Articular chondrocyte of knee joint (primary cell): ENCODE results near the gene CFL1. TPM values are rescaled to one million over a fixed set of nuclear protein-coding genes. Genes with fewer than 3 reads are reported as not detected.

Experiments
- total RNA-seq: library from RNA; depleted of rRNA; stranded (reverse); fragments of >200 nt; gene quantifications from 2 replicates; pipeline ENCODE4 v1.2.3, GENCODE V29; 2012

The CFL1 gene
- 577 and 633 TPM in 2 replicates for total RNA-seq

GRCh38 chr11:65857853-65858680, at the start of gene CFL1:
Gene CFL1 (minus strand): TSS chr11:65858180. CDS start chr11:65858099, 81 bp downstream.

DNA sequence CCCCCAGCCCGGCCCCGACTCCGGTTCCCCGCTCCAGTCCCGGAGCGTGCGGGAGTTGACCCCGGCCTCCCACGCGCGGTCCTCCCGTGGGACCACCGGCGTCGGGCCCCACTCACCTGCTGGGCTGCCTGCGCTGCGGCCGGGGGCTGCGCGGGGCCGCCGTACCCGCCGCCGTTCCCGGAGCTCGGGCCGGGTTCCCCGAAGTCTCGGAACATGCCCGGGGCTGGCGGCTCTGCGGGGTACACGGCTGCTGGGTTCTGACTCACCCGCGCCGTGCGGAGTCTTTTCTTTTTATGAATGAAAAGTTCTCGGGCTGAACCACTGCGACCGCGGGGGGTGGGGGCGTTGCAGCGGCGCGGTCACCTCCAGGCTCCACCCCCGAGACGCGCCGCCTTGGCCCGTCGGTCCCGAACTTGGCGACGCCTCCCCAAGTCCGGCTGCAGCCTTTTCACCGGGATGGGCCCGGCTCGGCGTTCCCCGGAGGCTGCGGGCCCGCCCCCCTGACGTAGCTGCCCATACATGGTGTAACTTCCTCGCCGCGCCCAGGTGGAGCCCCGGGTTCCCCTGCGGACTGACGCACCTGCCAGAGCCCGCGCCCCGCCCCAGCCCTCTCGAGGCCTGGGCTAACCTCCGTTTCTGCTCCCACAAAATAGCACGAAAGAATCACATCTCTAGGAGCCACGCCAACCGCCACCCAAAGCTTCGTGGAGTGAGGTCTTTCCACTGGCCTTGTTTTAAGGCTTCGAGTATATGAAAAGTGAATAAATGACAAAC, 42.3 kb upstream of the CFL1 start, which contains the start of gene FOSL1:
FOSL1 (minus strand) TSS at position 264 of the 774 bp plus-strand sequence; CDS start at position 215, 49 bp downstream.

DNA sequence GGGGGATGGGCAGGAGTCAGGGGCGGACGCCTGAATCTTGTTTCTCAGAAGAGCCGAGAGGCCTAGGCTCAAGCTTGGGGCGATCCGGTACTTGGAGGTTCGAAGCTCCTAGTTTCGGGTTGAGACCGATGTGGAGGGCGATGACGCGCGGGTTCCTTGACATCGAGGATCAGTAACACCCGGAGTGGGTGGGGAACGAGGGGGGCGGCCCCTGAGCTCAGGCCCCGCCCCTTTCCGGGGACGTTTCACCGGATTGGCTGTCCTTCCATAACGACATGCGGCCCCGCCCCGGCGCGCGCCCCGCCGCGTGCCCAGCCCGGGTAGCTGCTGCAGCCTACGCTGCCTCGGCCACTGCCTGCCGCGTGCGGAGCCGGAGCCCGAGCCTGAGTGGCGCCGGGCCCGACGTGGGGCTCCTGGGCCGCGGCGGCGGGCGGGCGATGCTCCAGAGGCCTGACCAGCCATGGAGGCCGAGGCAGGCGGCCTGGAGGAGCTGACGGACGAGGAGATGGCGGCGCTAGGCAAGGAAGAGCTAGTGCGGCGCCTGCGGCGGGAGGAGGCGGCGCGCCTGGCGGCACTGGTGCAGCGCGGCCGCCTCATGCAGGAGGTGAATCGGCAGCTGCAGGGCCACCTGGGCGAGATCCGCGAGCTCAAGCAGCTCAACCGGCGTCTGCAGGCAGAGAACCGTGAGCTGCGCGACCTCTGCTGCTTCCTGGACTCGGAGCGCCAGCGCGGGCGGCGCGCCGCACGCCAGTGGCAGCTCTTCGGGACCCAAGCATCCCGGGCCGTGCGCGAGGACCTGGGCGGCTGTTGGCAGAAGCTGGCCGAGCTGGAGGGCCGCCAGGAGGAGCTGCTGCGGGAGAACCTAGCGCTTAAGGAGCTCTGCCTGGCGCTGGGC, 32.6 kb upstream of the CFL1 start, which contains the start of gene CCDC85B:
CCDC85B (plus strand) TSS at position 350 of the 895 bp plus-strand sequence; CDS start at position 461, 111 bp downstream.

GRCh38 chr11:65888163-65888814, 30.3 kb upstream of the CFL1 start, which contains the start of gene FIBP:
Gene FIBP (minus strand): TSS chr11:65888471. CDS start chr11:65888418, 53 bp downstream.

DNA sequence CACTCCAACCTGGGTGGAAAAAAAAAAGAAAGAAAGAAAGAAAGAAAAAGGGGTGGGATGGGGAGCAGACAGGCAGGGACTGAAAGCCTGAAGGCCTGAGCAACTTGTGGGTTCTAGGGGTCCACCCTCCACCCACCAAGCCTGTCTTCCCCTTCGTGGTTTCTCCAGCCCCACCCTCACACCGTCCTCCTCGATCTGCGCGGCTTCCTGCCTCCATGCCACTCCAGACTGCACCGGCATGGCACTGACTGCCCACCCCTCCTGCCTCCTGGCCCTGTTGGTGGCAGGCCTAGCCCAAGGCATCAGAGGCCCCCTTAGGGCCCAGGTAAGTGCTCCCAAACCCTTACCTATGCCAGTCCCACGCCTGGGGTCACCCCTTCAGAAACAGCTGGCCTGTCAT, 21.6 kb upstream of the CFL1 start, which contains the start of gene CTSW:
CTSW (plus strand) TSS at position 221 of the 400 bp plus-strand sequence; CDS start at position 239, 18 bp downstream.

DNA sequence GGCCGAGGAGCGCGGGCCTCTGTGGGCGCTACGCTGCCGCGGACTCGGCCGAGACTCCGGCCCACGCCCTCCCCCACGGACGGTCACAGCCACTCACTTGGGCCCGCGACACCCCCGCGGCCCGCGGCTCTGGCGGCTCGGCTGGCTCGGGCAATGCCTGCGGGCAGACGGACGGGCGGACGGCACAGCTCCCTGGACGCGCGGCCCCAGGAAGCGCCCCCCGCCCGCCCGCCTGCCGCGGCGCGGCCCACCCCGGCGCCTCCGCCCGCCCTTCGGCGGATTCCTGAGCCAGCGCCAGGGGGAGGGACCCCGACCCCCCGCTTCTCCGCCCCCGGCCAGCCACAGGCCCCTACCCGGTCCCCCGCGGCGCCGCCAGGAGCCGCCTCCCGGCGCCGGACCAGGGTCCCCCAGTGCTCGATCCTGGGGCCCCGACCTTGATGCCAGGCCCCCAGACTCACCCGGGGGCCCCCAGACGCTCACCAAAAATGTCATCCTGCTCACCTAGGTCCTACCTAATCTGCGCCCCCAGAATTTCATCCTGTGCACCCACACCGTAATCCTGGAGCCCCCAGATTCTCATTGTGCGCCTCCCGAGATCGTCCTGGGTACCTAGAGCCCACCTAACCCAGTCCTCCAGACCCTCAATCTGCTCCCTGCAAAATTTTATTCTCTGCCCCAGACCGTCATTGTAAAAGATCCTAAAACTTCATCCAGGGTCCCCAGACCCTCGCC, 14.8 kb upstream of the CFL1 start, which contains the start of gene EFEMP2:
EFEMP2 (minus strand) TSS at position 215 of the 732 bp plus-strand sequence. CDS start 446 bp downstream, outside the sequence.

GRCh38 chr11:65860278-65861164, 2.5 kb upstream of the CFL1 start, which contains the start of gene MUS81:
Gene MUS81 (plus strand): TSS chr11:65860433. CDS start chr11:65860754, 321 bp downstream.

DNA sequence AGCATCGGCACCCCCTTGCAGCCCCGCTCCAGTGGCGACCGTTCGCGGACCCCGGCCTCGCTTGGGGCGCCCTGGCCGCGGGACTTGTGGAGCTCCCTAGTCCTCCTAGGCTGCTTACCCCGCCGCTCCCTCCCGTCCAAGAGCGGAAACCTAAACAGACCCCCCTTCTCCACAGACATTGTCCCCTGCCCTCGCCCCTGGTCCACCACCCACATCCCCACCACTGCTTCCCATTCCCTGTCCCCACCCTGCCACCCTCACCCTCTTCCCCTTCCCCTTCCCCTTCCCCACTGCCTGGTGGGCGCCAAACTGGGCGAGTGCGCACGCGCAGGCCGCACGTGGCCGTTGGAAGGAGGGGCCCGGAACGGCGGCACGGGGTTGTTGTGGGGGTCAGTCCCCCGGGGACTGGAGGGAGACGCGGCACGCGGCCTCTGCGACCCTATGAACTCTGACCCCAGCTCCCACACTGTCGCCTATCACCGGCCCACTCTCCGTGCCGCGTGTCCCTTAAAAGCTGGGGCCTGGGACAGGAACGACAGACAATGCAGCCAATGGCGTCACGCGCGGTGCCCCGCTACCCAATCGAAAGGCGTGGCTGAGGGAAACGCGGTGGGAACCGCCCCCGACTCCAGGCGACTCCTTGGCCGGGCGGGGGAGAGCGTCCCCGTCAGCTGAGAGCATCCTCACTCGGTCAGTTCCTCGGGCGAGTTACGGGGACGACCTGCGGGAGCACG, 24.5 kb downstream of the CFL1 start, which contains the start of gene SNX32:
SNX32 (plus strand) TSS at position 667 of the 734 bp plus-strand sequence. CDS start 103 bp downstream, outside the sequence.

Other genes starting within 250 kb of the CFL1 start
- 19.0 and 20.6 TPM in 2 replicates for gene MAP3K11, start 244.0 kb downstream of the CFL1 start, total RNA-seq
- gene PCNX3, start 242.4 kb downstream of the CFL1 start, total RNA-seq, result 21.3 and 23.1 TPM in 2 replicates
- 10.6 and 11.9 TPM in 2 replicates for gene SIPA1, start 220.1 kb downstream of the CFL1 start, total RNA-seq
- gene RELA, start 195.3 kb downstream of the CFL1 start, total RNA-seq, result 30.9 and 31.2 TPM in 2 replicates
- gene KAT5, start 145.9 kb downstream of the CFL1 start, total RNA-seq, result 36.9 and 40.2 TPM in 2 replicates
- 35.1 and 51.9 TPM in 2 replicates for gene RNASEH2C, start 137.4 kb downstream of the CFL1 start, total RNA-seq
- 11.8 and 14.9 TPM in 2 replicates for gene AP5B1, start 77.2 kb downstream of the CFL1 start, total RNA-seq
- not detected in 2 replicates for gene OVOL1, start 71.1 kb downstream of the CFL1 start, total RNA-seq
- 1.2 and 2.2 TPM in 2 replicates for gene SNX32, start 24.2 kb downstream of the CFL1 start, total RNA-seq
- gene MUS81, start 2.3 kb upstream of the CFL1 start, total RNA-seq, result 29.2 and 34.4 TPM in 2 replicates
- 102 and 105 TPM in 2 replicates for gene EFEMP2, start 14.6 kb upstream of the CFL1 start, total RNA-seq
- gene CTSW, start 21.7 kb upstream of the CFL1 start, total RNA-seq, result 0.13 TPM in 1 of 2 replicates, not detected in the other
- gene FIBP, start 30.3 kb upstream of the CFL1 start, total RNA-seq, result 130 and 132 TPM in 2 replicates
- gene CCDC85B, start 32.5 kb upstream of the CFL1 start, total RNA-seq, result 57.9 and 60.6 TPM in 2 replicates
- gene FOSL1, start 42.2 kb upstream of the CFL1 start, total RNA-seq, result 13.1 and 26.1 TPM in 2 replicates
- 26.8 and 32.6 TPM in 2 replicates for gene C11orf68, start 60.9 kb upstream of the CFL1 start, total RNA-seq
- gene DRAP1, start 61.2 kb upstream of the CFL1 start, total RNA-seq, result 147 and 149 TPM in 2 replicates
- gene TSGA10IP, start 87.3 kb upstream of the CFL1 start, total RNA-seq, result not detected in 2 replicates
- gene SART1, start 103.6 kb upstream of the CFL1 start, total RNA-seq, result 24.2 and 24.4 TPM in 2 replicates
- 26.6 and 27.2 TPM in 2 replicates for gene EIF1AD, start 144.0 kb upstream of the CFL1 start, total RNA-seq
- 37.4 and 40.0 TPM in 2 replicates for gene BANF1, start 144.3 kb upstream of the CFL1 start, total RNA-seq
- 3.0 and 7.6 TPM in 2 replicates for gene CST6, start 153.8 kb upstream of the CFL1 start, total RNA-seq
- 0.26 and 0.43 TPM in 2 replicates for gene CATSPER1, start 168.3 kb upstream of the CFL1 start, total RNA-seq
- 0.32 TPM in 1 of 2 replicates, not detected in the other for gene GAL3ST3, start 191.0 kb upstream of the CFL1 start, total RNA-seq
- gene SF3B2, start 194.2 kb upstream of the CFL1 start, total RNA-seq, result 116 and 131 TPM in 2 replicates
- 29.5 and 36.6 TPM in 2 replicates for gene PACS1, start 212.1 kb upstream of the CFL1 start, total RNA-seq